Activated CD4-positive, CD25-positive, alpha-beta regulatory T cell treated with anti-CD3 and anti-CD28 coated beads, Interleukin-2, amount 50 U/mL, for 16 hours (primary cell): ENCODE measurements around the gene CACNA1I.
"Not testable (repeated sequence)": the region's sequence is repeated elsewhere in the genome, so short reads cannot be mapped to it uniquely, and the experiment has no call there.

Source experiments
- DNase-seq: peaks from one replicate; pipeline ENCODE4 v3.0.0-alpha.2; 2020; ENCODE audit warnings: low read depth, low spot score

CACNA1I gene

DNA sequence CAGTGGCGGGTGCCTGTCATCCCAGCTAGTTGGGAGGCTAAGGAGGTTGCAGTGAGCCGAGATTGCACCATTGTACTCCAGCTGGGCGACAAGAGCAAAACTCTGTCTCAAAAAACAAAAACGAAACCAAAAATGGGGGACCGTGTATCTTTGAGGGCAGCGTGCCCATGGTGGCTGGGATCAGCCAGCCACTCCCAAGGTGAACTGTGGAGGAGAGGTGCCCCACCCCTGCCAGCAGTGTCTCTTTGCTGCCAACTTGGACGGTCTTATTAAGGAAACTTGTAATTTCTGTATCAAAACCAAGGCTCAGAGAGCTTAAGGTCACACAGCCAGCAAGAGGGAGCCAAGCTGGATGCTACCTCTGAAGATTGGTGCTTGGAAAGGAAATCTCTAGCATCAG, 147.7 kb downstream of the CACNA1I start:
- no peak for DNase-seq

- DNase-seq: no peak
Observed at GRCh38 chr22:39718921-39719475, 148.4 kb downstream of the CACNA1I start.

DNA sequence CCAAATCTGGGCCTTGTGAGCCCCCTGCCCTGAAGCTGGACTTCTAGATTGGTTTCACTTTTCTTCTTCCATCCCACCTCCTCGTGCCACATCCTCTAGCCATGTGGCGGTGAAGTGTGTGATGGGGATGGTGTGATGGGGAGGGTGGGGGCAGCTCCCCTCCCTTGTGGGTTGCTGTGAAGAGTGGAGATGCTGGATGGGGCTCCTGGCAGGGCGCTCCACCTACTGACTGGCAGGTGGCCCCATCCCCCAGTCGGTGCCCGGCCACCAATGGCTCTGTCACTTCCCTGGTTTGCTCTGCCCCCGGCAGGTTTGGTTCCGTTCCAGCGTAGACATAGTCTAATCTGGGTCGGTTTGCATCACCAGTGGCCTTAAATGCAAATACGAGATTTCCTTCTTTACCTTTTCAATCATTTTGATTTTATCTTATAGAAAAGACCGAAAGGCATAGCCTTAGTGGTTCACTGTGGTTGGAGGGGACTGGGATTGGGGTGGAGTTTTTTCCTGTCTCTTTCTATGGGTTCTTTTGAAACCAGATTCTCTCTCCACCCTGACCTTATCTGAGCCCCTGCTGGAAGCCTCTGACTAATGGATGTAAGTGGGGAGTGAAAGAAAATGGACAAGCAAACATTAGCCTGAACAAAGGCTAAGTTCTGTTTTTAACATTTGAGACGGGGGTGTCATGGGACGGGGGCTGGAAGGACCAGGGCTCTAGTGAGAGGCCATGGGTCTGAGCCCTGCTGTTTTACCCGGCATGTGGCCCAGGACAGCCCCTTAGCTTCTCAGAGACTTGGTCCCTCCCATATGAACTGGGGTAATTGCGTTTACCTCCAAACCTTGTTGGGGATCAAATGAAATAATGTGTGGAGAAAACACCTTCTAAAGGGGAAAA, 149.3 kb downstream of the CACNA1I start:
- no peak for DNase-seq

GRCh38 chr22:39721206-39722031, 150.9 kb downstream of the CACNA1I start:
- DNase-seq: no peak

DNA sequence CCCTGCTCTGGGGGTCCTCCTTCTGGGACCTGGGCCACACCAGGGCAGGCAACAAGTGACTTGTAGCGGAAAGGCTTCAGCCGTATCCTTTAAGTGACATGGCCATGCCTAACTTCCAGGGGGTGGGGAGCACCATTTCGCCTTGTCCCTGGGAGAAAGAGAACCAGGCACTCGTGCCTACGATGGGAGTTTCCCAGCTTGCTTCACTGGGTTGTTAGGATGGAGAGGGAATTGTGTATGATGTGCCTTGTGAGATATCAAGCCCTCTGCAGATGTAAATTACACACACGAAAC, 151.4 kb downstream of the CACNA1I start:
- no peak for DNase-seq

GRCh38 chr22:39722501-39722900, 151.9 kb downstream of the CACNA1I start:
- no peak for DNase-seq

DNA sequence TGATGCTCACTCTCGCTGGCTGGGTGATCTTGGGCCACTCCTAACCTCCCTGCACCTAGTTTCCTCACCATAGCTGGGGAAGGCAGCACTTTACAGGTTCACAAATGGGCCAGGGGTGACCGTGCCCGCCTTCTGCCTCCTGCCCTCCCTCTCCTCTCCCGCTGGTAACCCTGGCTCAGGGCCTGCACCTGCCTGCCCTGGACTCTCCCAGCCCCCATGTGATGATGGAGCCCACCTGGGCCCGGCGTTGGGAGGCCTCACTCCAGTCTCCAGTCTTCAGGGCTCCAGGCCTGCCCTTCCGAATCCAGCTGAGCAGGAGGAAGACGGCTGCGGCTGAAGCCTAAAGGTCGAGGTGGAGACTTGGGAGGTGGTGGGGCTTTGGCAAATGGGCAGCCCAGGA, 152.9 kb downstream of the CACNA1I start:
- DNase-seq: no peak

DNA sequence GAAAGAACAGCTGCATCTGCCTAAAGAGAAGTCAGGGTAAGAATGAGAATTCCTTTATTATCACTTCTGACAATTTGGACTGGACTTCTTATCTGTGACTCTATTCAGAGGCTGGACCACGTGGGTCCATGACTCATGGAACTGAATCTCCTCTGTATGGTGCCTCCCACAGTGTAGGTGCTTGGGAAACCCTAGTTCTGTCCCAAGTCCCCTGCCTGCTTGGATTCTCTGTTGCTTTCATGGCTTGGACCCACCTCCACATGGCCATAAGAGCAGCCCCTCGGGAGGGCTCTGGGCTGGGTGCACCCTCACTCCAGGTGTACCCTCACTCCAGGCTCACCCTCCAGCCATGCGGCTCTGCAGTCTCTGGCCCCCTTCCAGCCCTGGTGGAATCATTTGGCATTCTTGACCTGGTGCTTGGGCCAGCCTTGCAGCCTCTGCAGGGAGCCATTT, 153.4 kb downstream of the CACNA1I start:
- no peak for DNase-seq

DNA sequence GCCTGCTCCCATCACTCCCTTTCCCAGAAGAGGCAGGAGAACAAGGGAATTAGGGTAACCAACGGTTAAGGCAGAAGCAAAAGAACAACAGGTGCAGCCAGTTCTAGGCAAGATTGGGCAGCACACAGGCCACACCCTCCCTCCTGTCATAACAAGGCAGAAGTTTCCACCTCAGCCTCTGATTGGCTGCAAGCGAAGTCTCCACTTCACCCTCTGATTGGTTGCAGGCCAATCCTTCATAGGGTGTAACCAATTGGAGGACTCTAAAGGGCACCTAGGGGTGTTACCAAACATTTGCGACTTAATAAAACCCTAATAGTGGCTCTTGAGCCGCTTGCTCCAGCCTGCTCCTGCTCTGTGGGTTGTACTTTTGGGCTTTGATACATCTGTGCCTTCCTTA, 153.8 kb downstream of the CACNA1I start:
- no peak for DNase-seq

DNA sequence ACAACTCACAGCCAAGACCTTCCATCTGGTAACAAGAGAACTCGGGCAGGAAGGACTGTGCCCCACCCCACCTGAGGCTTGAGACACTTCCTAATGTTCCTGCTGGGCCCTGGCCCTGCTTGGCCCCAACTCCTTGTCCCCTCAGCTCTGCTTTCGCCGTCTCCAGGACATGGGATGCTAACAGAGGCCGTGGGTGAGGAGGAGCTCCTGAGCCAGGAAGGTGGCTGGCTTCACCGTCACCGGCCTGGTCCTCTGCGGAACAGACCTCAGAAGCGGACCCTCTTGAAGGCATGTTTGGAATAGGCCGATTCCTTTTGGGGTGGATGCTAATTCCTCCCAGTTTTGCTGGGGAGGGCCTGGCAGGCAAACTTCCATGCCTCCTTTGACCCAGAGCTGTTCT, 154.3 kb downstream of the CACNA1I start:
- DNase-seq: no peak

DNA sequence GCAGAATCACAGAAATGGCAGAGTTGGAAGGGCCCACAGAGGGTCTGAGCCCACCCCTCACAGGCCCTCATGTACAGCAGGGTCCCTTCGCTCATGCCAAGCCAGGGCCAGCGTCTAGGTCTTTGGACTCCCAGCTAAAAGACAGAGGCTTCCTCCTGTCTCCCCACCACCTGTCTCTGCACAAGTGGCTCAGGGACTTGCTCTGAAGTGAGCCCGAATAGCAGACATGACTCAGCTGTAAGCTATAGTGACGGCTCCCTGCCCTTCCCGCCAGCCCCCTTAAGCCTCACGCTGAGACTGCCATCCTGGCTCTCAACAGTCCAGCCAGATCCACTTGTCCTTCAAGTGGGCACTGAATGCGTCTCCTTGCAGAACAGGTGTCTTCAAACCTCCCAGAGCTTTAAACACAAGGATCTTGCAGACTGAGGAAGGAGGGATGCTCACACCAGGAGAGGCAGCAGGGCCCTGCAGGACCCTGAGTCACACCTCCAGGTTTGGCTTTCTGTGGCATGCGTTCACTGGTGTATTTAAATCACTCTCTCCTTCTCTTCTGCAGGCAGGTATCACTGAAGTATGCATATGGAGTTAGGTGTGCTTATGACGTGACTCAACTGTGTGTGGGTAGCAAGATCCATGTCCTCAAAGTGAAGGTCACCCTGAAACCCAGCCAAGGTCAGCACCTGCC, 154.9 kb downstream of the CACNA1I start:
- DNase-seq: no peak

- no peak for DNase-seq
Observed at GRCh38 chr22:39727541-39727940, 157.0 kb downstream of the CACNA1I start.

GRCh38 chr22:39728236-39728860, 157.8 kb downstream of the CACNA1I start:
- no peak for DNase-seq

GRCh38 chr22:39729141-39729934, 158.8 kb downstream of the CACNA1I start:
- no peak for DNase-seq

DNA sequence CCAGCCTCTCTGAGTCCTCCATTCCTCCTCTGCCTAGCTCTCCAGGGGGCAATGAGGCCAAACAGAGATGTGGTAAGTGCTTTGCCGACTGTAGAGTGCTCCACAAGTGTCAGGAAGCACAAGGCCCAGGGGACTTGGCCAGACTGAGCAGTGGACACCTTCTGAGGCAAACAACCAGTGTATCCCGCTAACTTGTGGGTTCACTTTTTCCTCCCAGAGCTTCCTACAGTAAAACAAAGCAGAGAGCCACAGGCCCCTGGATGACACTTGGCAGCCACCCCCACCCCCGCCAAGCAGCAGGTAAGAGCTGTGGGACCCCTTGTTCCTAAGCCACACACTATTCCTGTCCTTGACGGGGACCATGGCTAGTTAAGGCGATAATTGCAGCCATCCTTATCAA, 160.9 kb downstream of the CACNA1I start:
- no peak for DNase-seq

DNA sequence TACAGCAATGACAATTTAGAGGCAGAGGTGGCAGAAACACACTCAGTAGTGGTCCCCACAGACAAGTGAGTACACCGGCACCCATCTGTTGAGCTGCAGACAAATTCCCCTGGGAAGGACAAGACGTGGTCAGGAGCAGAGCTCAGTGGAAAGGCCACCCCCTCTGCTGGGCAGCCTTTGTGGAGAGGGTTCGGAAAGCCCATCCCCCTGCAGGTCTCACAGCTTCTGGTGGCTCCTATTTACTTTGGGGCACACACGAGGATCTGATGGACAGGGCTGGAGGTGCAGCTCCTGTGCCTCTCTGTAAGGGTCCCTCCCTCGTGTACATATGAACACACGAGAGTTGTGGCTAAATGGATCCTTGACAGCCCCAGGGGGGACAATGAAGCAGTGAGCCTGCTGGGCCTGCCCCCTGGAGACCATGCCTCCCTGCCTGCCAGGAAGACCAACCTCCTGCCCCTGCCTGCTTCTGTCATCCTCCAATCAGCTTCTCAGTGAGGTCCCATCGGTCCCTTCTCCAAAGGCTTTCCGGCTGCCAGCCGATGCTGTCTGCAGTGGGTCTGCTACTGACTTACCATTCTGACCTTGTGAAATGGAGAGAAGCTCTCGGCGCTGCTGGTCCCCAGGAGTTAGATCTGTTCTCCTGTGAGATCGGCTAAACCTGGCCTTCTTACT, 161.5 kb downstream of the CACNA1I start:
- DNase-seq: no peak

DNA sequence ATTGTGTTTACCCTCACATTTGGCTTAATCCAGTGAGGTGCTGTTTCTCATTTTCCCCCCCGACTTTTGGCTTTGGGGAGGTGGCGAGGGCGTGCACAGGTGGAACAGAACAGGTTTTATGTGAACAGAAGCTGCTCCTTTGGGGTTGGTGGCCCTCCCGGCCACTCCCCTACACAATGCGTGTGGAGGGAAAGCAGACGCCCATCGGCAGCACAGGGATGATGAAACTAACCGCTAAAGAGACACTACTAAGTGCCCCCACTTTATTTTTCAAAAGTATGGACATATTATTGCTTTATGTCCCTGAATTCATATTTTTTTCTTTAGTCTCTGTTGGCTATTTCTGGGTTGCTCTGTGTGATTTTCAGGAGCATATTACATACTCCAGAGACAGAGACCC, 162.1 kb downstream of the CACNA1I start:
- no peak for DNase-seq

- no peak for DNase-seq
Observed at GRCh38 chr22:39733191-39733590, 162.6 kb downstream of the CACNA1I start.

- DNase-seq: not testable (repeated sequence)
Observed at GRCh38 chr22:39734046-39734445, 163.5 kb downstream of the CACNA1I start.

DNA sequence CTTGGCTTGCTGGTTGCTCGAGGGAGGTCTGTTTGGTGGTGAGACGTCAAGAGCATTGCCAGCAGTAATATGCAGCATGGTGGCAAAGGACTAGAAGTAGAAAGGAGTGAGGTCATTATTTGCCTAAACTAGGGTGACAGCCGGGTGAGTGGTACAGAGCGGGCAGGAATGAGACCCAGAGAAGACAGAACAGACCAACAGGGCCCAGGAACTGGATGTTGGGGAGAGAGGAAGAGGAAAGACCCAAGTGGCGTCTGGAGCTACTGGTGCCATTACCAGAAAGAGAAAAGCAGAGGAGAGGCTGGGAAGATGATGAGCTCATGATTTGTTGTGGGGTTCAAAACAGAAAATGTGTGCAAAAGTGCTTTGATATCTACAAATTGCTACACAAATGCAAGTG, 164.3 kb downstream of the CACNA1I start:
- DNase-seq: no peak
